H1 (cell line): Measurements from ENCODE around the gene HERC4. TPM values are rescaled to one million over a fixed set of nuclear protein-coding genes. Genes with fewer than 3 reads are reported as not detected.

Experiments used
- CTCF ChIA-PET: fragments of 300-600 bp; sonication (Branson Sonifier 250); formaldehyde crosslinking; loops from one replicate; lab custom pipeline; 2021; ENCODE audit not compliant: partially characterized antibody; lab: Charles Lee
- POLR2A ChIA-PET: fragments of 300-600 bp; sonication (Branson Sonifier 250); formaldehyde crosslinking; loops from one replicate; lab custom pipeline; 2021; ENCODE audit warnings: inconsistent platforms; ENCODE audit not compliant: partially characterized antibody; lab: Charles Lee
- DNase-seq, 2 experiments: peaks; one replicate each; pipeline versions ENCODE4 v3.0.0 to v3.0.0-alpha.2; 2010 to 2022; ENCODE audit warnings: low spot score in 2 of 2, low read depth in 1 of 2, mixed read lengths in 1 of 2
- FAIRE-seq: peaks from 2 replicates; lab custom pipeline; 2011; peaks lifted over from hg19 to GRCh38; lab: Jason Lieb, UNC
- H2AFZ ChIP-seq: 2 replicates; pipeline ENCODE4 v1.8.1; 2012; ENCODE audit warnings: low read length, inconsistent platforms
- H2AK5ac ChIP-seq: 2 replicates; pipeline ENCODE4 v1.6.1; 2013; ENCODE audit warnings: low read depth, low read length
- H2BK120ac ChIP-seq: replicated peaks from 2 replicates; pipeline ENCODE3; 2013; ENCODE audit warnings: low read depth, low read length, inconsistent platforms
- H2BK12ac ChIP-seq: 2 replicates; pipeline ENCODE4 v1.6.1; 2013; ENCODE audit warnings: low read depth, low read length
- H2BK15ac ChIP-seq: 2 replicates; pipeline ENCODE4 v1.6.1; 2013; ENCODE audit warnings: low read length
- H2BK20ac ChIP-seq: 2 replicates; pipeline ENCODE4 v1.6.1; 2013; ENCODE audit warnings: low read length
- H2BK5ac ChIP-seq: 2 replicates; pipeline ENCODE4 v1.6.1; 2013; ENCODE audit warnings: low read depth, low read length
- H3K14ac ChIP-seq: 2 replicates; pipeline ENCODE4 v1.6.1; 2013; ENCODE audit warnings: inconsistent platforms; ENCODE audit not compliant: insufficient read length
- H3K18ac ChIP-seq: 2 replicates; pipeline ENCODE4 v1.6.1; 2013; ENCODE audit warnings: low read length; ENCODE audit errors: extremely low read depth
- H3K23ac ChIP-seq: 2 replicates; pipeline ENCODE4 v1.6.1; 2013; ENCODE audit warnings: inconsistent platforms; ENCODE audit not compliant: insufficient read length
- H3K23me2 ChIP-seq: 2 replicates; pipeline ENCODE4 v1.6.1; 2013; ENCODE audit warnings: low read depth, low read length
- H3K27ac ChIP-seq: 2 replicates; pipeline ENCODE4 v1.6.1; 2011; ENCODE audit warnings: low read depth, low read length, inconsistent platforms
- H3K27me3 ChIP-seq, 4 experiments: replicated peaks in 1 of 4; 1 replicate in 1 of 4; 2 replicates in 3 of 4; pipeline versions ENCODE4 v1.6.1 to v1.8.1; 2011 to 2013; ENCODE audit warnings: low read length in 3 of 4, mild to moderate bottlenecking in 3 of 4, inconsistent platforms in 2 of 4, mixed read lengths in 2 of 4, moderate library complexity in 1 of 4; ENCODE audit not compliant: control insufficient read depth in 3 of 4, insufficient read depth in 3 of 4; ENCODE audit errors: extremely low read depth in 1 of 4
- H3K36me3 ChIP-seq, 4 experiments: 2 replicates each; pipeline versions ENCODE4 v1.6.1 to v1.8.1; 2011 to 2013; ENCODE audit warnings: mild to moderate bottlenecking in 4 of 4, low read length in 3 of 4, moderate library complexity in 2 of 4, control low read depth in 1 of 4, inconsistent platforms in 1 of 4; ENCODE audit not compliant: insufficient read depth in 4 of 4, control insufficient read depth in 2 of 4
- H3K4ac ChIP-seq: replicated peaks from 2 replicates; pipeline ENCODE3; 2013; ENCODE audit warnings: low read length, low read depth, mixed read lengths, inconsistent platforms; ENCODE audit not compliant: insufficient read length
- H3K4me1 ChIP-seq, 4 experiments: replicated peaks in 1 of 4; 1 replicate in 1 of 4; 2 replicates in 3 of 4; pipeline versions ENCODE4 v1.6.1 to v1.8.1; 2011 to 2013; ENCODE audit warnings: low read length in 3 of 4, inconsistent platforms in 2 of 4, mixed read lengths in 1 of 4; ENCODE audit not compliant: insufficient read depth in 4 of 4, control insufficient read depth in 3 of 4
- H3K4me2 ChIP-seq, 2 experiments: 2 replicates each; pipeline versions ENCODE4 v1.6.1 to v1.8.1; 2011 to 2013; ENCODE audit warnings: low read depth in 2 of 2, low read length in 2 of 2, control low read depth in 1 of 2, inconsistent platforms in 1 of 2, mild to moderate bottlenecking in 1 of 2; ENCODE audit not compliant: insufficient read depth in 1 of 2
- H3K4me3 ChIP-seq, 4 experiments: fragments of 200-600, 300-600 bp in 1 of 4; sonication (generic), shearing (Covaris generic), sonication (Bioruptor Twin) in 1 of 4; 2 replicates each; pipeline versions ENCODE4 v1.5.1 to v1.8.1; 2011 to 2016; ENCODE audit warnings: low read length in 4 of 4, low read depth in 3 of 4, control low read depth in 2 of 4, inconsistent platforms in 2 of 4, mild to moderate bottlenecking in 2 of 4, mixed read lengths in 1 of 4, moderate library complexity in 1 of 4; ENCODE audit not compliant: insufficient read depth in 2 of 4; ENCODE audit errors: extremely low read depth in 1 of 4
- H3K56ac ChIP-seq: replicated peaks from 2 replicates; pipeline ENCODE3; 2013; ENCODE audit warnings: low read depth, mild to moderate bottlenecking, mixed read lengths, low read length, inconsistent platforms; ENCODE audit not compliant: insufficient read length
- H3K79me1 ChIP-seq: 2 replicates; pipeline ENCODE4 v1.6.1; 2013; ENCODE audit warnings: low read depth, low read length, control low read depth
- H3K79me2 ChIP-seq, 2 experiments: 2 replicates each; pipeline versions ENCODE4 v1.6.1 to v1.8.1; 2012 to 2013; ENCODE audit warnings: low read length in 2 of 2, mild to moderate bottlenecking in 2 of 2, inconsistent platforms in 1 of 2; ENCODE audit not compliant: insufficient read depth in 2 of 2, control insufficient read depth in 1 of 2
- H3K9ac ChIP-seq, 4 experiments: replicated peaks in 1 of 4; 1 replicate in 1 of 4; 2 replicates in 3 of 4; pipeline versions ENCODE4 v1.6.1 to v1.8.1; 2011 to 2013; ENCODE audit warnings: low read depth in 3 of 4, low read length in 3 of 4, control low read depth in 2 of 4, mild to moderate bottlenecking in 2 of 4, moderate library complexity in 2 of 4, inconsistent platforms in 1 of 4; ENCODE audit errors: extremely low read depth in 1 of 4
- H3K9me3 ChIP-seq, 2 experiments: 2 replicates each; pipeline versions ENCODE4 v1.6.1 to v1.8.1; 2012 to 2013; ENCODE audit warnings: mild to moderate bottlenecking in 2 of 2, moderate library complexity in 2 of 2, control low read depth in 1 of 2, inconsistent platforms in 1 of 2, low read depth in 1 of 2, low read length in 1 of 2, mixed read lengths in 1 of 2; ENCODE audit not compliant: insufficient read depth in 2 of 2
- H4K20me1 ChIP-seq, 2 experiments: replicated peaks in 1 of 2; 2 replicates each; pipeline versions ENCODE3 to v1.8.1; 2011 to 2013; ENCODE audit warnings: inconsistent platforms in 2 of 2, low read length in 2 of 2, mild to moderate bottlenecking in 1 of 2; ENCODE audit not compliant: insufficient read depth in 2 of 2, control insufficient read depth in 1 of 2
- H4K5ac ChIP-seq: 2 replicates; pipeline ENCODE4 v1.6.1; 2013; ENCODE audit warnings: low read length, low read depth, mixed read lengths, inconsistent platforms; ENCODE audit not compliant: insufficient read length
- H4K8ac ChIP-seq: 2 replicates; pipeline ENCODE4 v1.8.0; 2013; ENCODE audit warnings: mild to moderate bottlenecking, moderate library complexity, low read length, inconsistent platforms; ENCODE audit not compliant: insufficient read depth; ENCODE audit errors: extremely low read depth
- H4K91ac ChIP-seq: replicated peaks from 2 replicates; pipeline ENCODE3; 2013; ENCODE audit warnings: low read length, mixed read lengths, inconsistent platforms; ENCODE audit not compliant: insufficient read length
- BACH1 ChIP-seq: IDR thresholded peaks from 2 replicates; pipeline ENCODE4 v1.6.1; 2012; ENCODE audit warnings: low read length, improper control_type of control experiment
- CBX5 ChIP-seq: fragments of 300-800, 300-1000 bp; sonication (generic); IDR thresholded peaks from 2 replicates; pipeline ENCODE4 v1.7.1; 2016; ENCODE audit warnings: antibody characterized with exemption, low read length, low read depth
- E2F6 ChIP-seq: IDR thresholded peaks from 2 replicates; pipeline ENCODE4 v1.6.1; 2012; ENCODE audit warnings: inconsistent platforms
- GABPA ChIP-seq: IDR thresholded peaks from 2 replicates; pipeline ENCODE4 v1.6.1; 2011; ENCODE audit warnings: mild to moderate bottlenecking, low read length, moderate library complexity, borderline replicate concordance; ENCODE audit not compliant: insufficient read depth
- KDM5A ChIP-seq: fragments of 200-600 bp; IDR thresholded peaks from 2 replicates; pipeline ENCODE4 v1.7.1; 2012; ENCODE audit warnings: mild to moderate bottlenecking, low read length, inconsistent platforms, mixed read lengths
- MAX ChIP-seq: IDR thresholded peaks from 2 replicates; pipeline ENCODE4 v1.6.1; 2012; ENCODE audit warnings: inconsistent platforms
- SIRT6 ChIP-seq: IDR thresholded peaks from one replicate; pipeline ENCODE4 v1.7.1; 2012; ENCODE audit warnings: low read length, inconsistent platforms
- SIX5 ChIP-seq: IDR thresholded peaks from 2 replicates; pipeline ENCODE4 v1.6.1; 2011; ENCODE audit warnings: mild to moderate bottlenecking, low read depth, low read length
- SRF ChIP-seq: IDR thresholded peaks from 2 replicates; pipeline ENCODE4 v1.6.1; 2011; ENCODE audit warnings: mild to moderate bottlenecking, low read depth, low read length, moderate library complexity
- TEAD4 ChIP-seq: IDR thresholded peaks from 2 replicates; pipeline ENCODE4 v1.6.1; 2012; ENCODE audit warnings: low read depth, low read length, inconsistent platforms, mixed read lengths
- WGBS, 2 experiments: shearing (Covaris generic) in 1 of 2; methylation state at CpG; one replicate each; pipeline versions ENCODE4 v1.1.6 to v1.1.7; 2013 to 2015; ENCODE audit warnings: low lambda C conversion rate in 2 of 2, mixed read lengths in 2 of 2, inconsistent platforms in 1 of 2, low coverage in 1 of 2, missing lambda C conversion rate in 1 of 2; ENCODE audit not compliant: insufficient replicate concordance in 2 of 2, insufficient coverage in 1 of 2, insufficient read length in 1 of 2; ENCODE audit errors: extremely low coverage in 1 of 2, missing lambda C conversion rate in 1 of 2; 5-methylcytosine and 5-hydroxymethylcytosine counted together
- polyA plus RNA-seq, 7 experiments: library from polyadenylated mRNA; depleted of rRNA in 3 of 7; stranded (reverse) in 5 of 7; unstranded in 2 of 7; fragments of >200 nt in 5 of 7; fragments of 200-250 nt in 2 of 7; gene quantifications; 1 replicate in 5 of 7; 2 replicates in 1 of 7; 4 replicates in 1 of 7; pipeline versions ENCODE4 v1.2.1 to v1.2.3, GENCODE V29; 2011 to 2013; ENCODE audit warnings: missing spikeins in 2 of 7, mixed read lengths in 2 of 7
- total RNA-seq: library from RNA; stranded (reverse); fragmentation: NEBNext Ultra II Directional; extraction: Animal tissue kit (Norgen Biotek cat#: 25700); gene quantifications from 2 replicates; pipeline ENCODE4 v1.2.1, GENCODE V29; 2021

HERC4 gene
- total and polyA plus RNA-seq, 2 of the 8 experiments (the other 6 are each of a cell fraction or from before 2014, with no cell fraction given), result 7.5 to 44.0 TPM

GRCh38 chr10:68121020-68121743, 46.1 kb upstream of the HERC4 start:
- TF ChIP-seq TEAD4 (no peak), SIRT6 (no peak), MAX (no peak), SRF (no peak), E2F6 (no peak), SIX5 (no peak), BACH1 (no peak), KDM5A (no peak), CBX5 (no peak), GABPA (no peak)
- TF ChIP-seq, all 59 proteins: peak for 0
- Histone ChIP-seq H2BK5ac (no peak overlapping the region), H2AFZ (peak overlapping the region; percentile 77; the same call in 1 of the 2 replicates), H4K8ac (no peak overlapping the region), H3K4me3 (no peak overlapping the region), H2AK5ac (no peak overlapping the region), H3K14ac (no peak overlapping the region), H2BK20ac (no peak overlapping the region), H4K91ac (no peak overlapping the region), H3K9me3 (no peaks in the 10 kb centered on the region), H3K9ac (no peak overlapping the region), H2BK15ac (no peak overlapping the region), H2BK120ac (no peak overlapping the region), H3K4me2 (no peak overlapping the region), H4K5ac (no peak overlapping the region), H3K4ac (no peak overlapping the region), H3K4me1 (no peaks in the 10 kb centered on the region; a peak in 1 of 7 replicates), H2BK12ac (no peak overlapping the region), H3K79me1 (no peaks in the 10 kb centered on the region), H3K23ac (no peak overlapping the region), H3K27ac (no peak overlapping the region), H3K23me2 (no peaks in the 10 kb centered on the region), H3K18ac (no peak overlapping the region), H4K20me1 (no peaks in the 10 kb centered on the region), H3K79me2 (no peaks in the 10 kb centered on the region), H3K27me3 (no peaks in the 10 kb centered on the region), H3K36me3 (no peaks in the 10 kb centered on the region), H3K56ac (no peak overlapping the region)
- no peak for DNase-seq
- ChIA-PET CTCF (interaction anchor here (0.9 to 1.8 kb wide), 3 partner anchors 35 to 91 kb away, joined by 3 to 12 read pairs (median 5); no protein-coding TSS in a partner anchor), POLR2A (interaction anchor here (1.2 kb wide), 1 partner anchor 110 kb away, joined by 4 read pairs; no protein-coding TSS in a partner anchor)
- no peak for FAIRE-seq
- 86% methylated on average over 15 of the region's 15 CpGs; no CpG with 5 or more reads in 1 of the 2 experiments for WGBS, 2 experiments
